ENCODE data around the gene C8G.

Gene C8G

GRCh38 chr9:136942112-136942880 is 2.7 kb upstream of the C8G start:
- DNase-seq, result no peak

GRCh38 chr9:136942881-136943230 is 2.2 kb upstream of the C8G start:
- DNase-seq, result no peak

GRCh38 chr9:136943291-136944211 is 1.5 kb upstream of the C8G start:
- DNase-seq, result no peak

GRCh38 chr9:136944212-136944518 is 878 bp upstream of the C8G start:
- DNase-seq, result peak; percentile 43

GRCh38 chr9:136945333-136946227 is 537 bp downstream of the C8G start:
- DNase-seq, result no peak

GRCh38 chr9:136946228-136947027 is 1.4 kb downstream of the C8G start:
- no peak for DNase-seq

- DNase-seq, result no peak
Observed at GRCh38 chr9:136947028-136947891, 2.2 kb downstream of the C8G start.

GRCh38 chr9:136947955-136948510 is 3.0 kb downstream of the C8G start:
- DNase-seq, result peak; percentile 15

- DNase-seq, result no peak
Observed at GRCh38 chr9:136949239-136949816, 4.3 kb downstream of the C8G start.

- DNase-seq, result peak; percentile 75
Observed at GRCh38 chr9:136949817-136950655, 5.0 kb downstream of the C8G start.

GRCh38 chr9:136950656-136951276 is 5.7 kb downstream of the C8G start:
- no peak for DNase-seq

GRCh38 chr9:136951541-136952320 is 6.7 kb downstream of the C8G start, which contains the start of gene LCN12:
Gene LCN12, plus strand, starts transcription at chr9:136952273. Its CDS starts 55 bp downstream, at chr9:136952328.
- DNase-seq, result no peak

- no peak for DNase-seq
Observed at GRCh38 chr9:136952321-136952850, 7.3 kb downstream of the C8G start.

GRCh38 chr9:136952876-136953770 is 8.1 kb downstream of the C8G start:
- no peak for DNase-seq

GRCh38 chr9:136953771-136954269 is 8.8 kb downstream of the C8G start:
- no peak for DNase-seq

GRCh38 chr9:136954270-136955083 is 9.4 kb downstream of the C8G start:
- no peak for DNase-seq
